ENCODE measurements around the gene PTGES3L. TPM values are rescaled to one million over a fixed set of nuclear protein-coding genes. Genes with fewer than 3 reads are reported as not detected.
"Not testable (repeated sequence)": the region's sequence is repeated elsewhere in the genome, so short reads cannot be mapped to it uniquely, and the experiment has no call there.

Gene PTGES3L
- total RNA-seq, 2 donors from 2014 or later, result 0.55 to 1.3 TPM

DNA sequence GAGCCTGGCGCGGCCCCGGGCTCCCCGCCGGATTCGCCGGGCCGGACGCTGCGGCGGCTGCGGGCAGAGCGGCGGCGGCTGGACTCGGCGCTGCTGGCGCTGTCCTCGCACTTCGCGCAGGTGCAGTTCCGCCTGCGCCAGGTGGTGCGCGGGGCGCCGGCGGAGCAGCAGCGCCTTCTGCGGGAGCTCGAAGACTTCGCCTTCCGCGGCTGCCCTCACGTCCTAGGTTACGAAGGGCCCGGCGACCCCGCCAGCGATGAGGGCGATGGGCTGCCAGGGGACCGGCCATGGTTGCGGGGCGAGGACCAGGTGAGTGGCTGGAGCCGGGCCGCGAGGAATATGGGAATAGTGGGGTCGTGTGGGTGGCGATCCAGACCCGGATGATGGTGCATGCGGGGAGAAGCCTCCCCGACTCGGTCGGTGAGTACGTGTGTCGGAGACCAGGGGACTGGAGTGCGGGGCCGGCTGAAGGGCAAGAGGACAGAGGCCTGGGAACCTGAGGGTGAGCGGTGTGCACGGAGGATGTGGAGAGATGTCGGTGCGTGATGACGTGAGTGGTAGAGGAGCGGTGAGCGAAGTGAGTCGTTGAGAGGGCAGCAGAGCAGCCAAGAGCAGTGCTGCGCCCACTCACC is 1.0 kb upstream of the PTGES3L start:
- peaks cover 0 to 6% of the 10 kb centered on the region in 2 donors for H3K27me3 Mint-ChIP-seq
- peaks cover 22 to 27% of the 10 kb centered on the region in 2 donors for H3K4me1 Mint-ChIP-seq (ENCODE audit: low read depth in 2 of 2)
- H3K36me3 Mint-ChIP-seq, result peaks cover 5% of the 10 kb centered on the region
- peak overlapping the region; percentile 91 to 96 for H3K27ac Mint-ChIP-seq
- ATAC-seq (peak; percentile 83 to 88), DNase-seq (ENCODE audit: low spot score) (no peak)
- H3K4me3 Mint-ChIP-seq, result peak overlapping the region; percentile 95
- no peaks in the 10 kb centered on the region for H3K9me3 Mint-ChIP-seq

GRCh38 chr17:42980274-42980765 is 440 bp upstream of the PTGES3L start, which contains the start of gene RUNDC1:
Gene RUNDC1, plus strand, starts transcription at chr17:42980565. Its CDS starts 12 bp downstream, at chr17:42980577.
- Mint-ChIP-seq H3K36me3 (peaks cover 5% of the 10 kb centered on the region), H3K27me3 (peaks cover 0 to 6% of the 10 kb centered on the region in 2 donors), H3K4me1 (ENCODE audit: low read depth in 2 of 2) (peaks cover 22 to 27% of the 10 kb centered on the region in 2 donors), H3K9me3 (no peaks in the 10 kb centered on the region), H3K27ac (peak within 1 kb of the TSS; percentile 91 to 96), H3K4me3 (peak within 1 kb of the TSS; percentile 95)
- DNase-seq (ENCODE audit: low spot score) (peak; percentile 93), ATAC-seq (peak; percentile 91 to 96)

- H3K27me3 Mint-ChIP-seq; ATAC-seq; H3K4me3 Mint-ChIP-seq; H3K9me3 Mint-ChIP-seq; H3K36me3 Mint-ChIP-seq; H3K27ac Mint-ChIP-seq; DNase-seq (ENCODE audit: low spot score): not testable (repeated sequence)
- peaks cover 7 to 13% of the 10 kb centered on the region in 2 donors for H3K4me1 Mint-ChIP-seq (ENCODE audit: low read depth in 2 of 2)
Observed at GRCh38 chr17:42975701-42976100, 4.2 kb downstream of the PTGES3L start.

DNA sequence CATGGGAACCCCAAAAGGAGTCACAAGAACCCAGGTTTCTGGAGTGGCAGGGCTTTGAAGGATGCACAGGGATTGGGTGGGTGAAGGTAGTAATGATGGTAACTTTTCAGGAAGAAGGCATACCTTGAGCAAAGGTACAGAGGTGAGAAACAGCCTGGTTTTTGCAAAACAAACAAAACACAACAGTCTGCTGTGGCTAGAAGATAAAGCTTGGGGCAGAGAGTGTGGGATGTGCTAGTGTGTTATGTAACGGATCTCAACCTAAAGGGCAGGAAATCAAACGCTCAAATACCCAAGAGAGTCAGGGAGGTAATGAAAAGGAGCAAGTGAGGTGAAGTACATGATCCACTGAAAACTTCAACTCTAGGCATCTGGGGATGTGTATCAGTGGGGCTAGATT is 4.6 kb downstream of the PTGES3L start:
- peaks cover 7 to 11% of the 10 kb centered on the region in 2 donors for H3K4me1 Mint-ChIP-seq (ENCODE audit: low read depth in 2 of 2)
- DNase-seq (ENCODE audit: low spot score), result no peak
- H3K4me3 Mint-ChIP-seq, result no peak overlapping the region
- ATAC-seq, result no peak
- no peak overlapping the region for H3K27ac Mint-ChIP-seq
- peaks cover 0 to 6% of the 10 kb centered on the region in 2 donors for H3K27me3 Mint-ChIP-seq
- no peaks in the 10 kb centered on the region for H3K9me3 Mint-ChIP-seq
- no peaks in the 10 kb centered on the region for H3K36me3 Mint-ChIP-seq

DNA sequence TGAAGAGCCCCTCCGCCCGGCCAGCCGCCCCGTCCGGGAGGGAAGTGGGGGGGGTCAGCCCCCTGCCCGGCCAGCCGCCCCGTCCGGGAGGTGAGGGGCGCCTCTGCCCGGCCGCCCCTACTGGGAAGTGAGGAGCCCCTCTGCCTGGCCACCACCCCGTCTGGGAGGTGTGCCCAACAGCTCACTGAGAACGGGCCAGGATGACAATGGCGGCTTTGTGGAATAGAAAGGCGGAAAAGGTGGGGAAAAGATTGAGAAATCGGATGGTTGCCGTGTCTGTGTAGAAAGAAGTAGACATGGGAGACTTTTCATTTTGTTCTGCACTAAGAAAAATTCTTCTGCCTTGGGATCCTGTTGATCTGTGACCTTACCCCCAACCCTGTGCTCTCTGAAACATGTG is 6.6 kb downstream of the PTGES3L start:
- not testable (repeated sequence) for H3K36me3 Mint-ChIP-seq; DNase-seq (ENCODE audit: low spot score); H3K27me3 Mint-ChIP-seq; ATAC-seq; H3K9me3 Mint-ChIP-seq; H3K4me3 Mint-ChIP-seq; H3K4me1 Mint-ChIP-seq (ENCODE audit: low read depth in 2 of 2); H3K27ac Mint-ChIP-seq

GRCh38 chr17:42971589-42971988 is 8.3 kb downstream of the PTGES3L start:
- peak in 1 of 2 donors; percentile 24 for ATAC-seq

GRCh38 chr17:42969001-42969581 is 10.8 kb downstream of the PTGES3L start:
- no peaks in the 10 kb centered on the region for H3K36me3 Mint-ChIP-seq
- no peak for ATAC-seq
- no peaks in the 10 kb centered on the region for H3K9me3 Mint-ChIP-seq
- no peaks in the 10 kb centered on the region for H3K27me3 Mint-ChIP-seq
- peaks cover 5 to 7% of the 10 kb centered on the region in 2 donors for H3K4me1 Mint-ChIP-seq (ENCODE audit: low read depth in 2 of 2)
- H3K27ac Mint-ChIP-seq, result no peak overlapping the region
- no peak overlapping the region for H3K4me3 Mint-ChIP-seq
- DNase-seq (ENCODE audit: low spot score), result no peak

More at GRCh38 chr17:42971589-42971988, 8.3 kb downstream of the PTGES3L start:
- H3K9me3 Mint-ChIP-seq, result no peaks in the 10 kb centered on the region
- H3K27me3 Mint-ChIP-seq, result no peaks in the 10 kb centered on the region
- no peak overlapping the region for H3K4me3 Mint-ChIP-seq
- H3K4me1 Mint-ChIP-seq (ENCODE audit: low read depth in 2 of 2), result no peaks in the 10 kb centered on the region
- H3K36me3 Mint-ChIP-seq, result no peaks in the 10 kb centered on the region
- DNase-seq (ENCODE audit: low spot score), result no peak
- no peak overlapping the region for H3K27ac Mint-ChIP-seq

DNA sequence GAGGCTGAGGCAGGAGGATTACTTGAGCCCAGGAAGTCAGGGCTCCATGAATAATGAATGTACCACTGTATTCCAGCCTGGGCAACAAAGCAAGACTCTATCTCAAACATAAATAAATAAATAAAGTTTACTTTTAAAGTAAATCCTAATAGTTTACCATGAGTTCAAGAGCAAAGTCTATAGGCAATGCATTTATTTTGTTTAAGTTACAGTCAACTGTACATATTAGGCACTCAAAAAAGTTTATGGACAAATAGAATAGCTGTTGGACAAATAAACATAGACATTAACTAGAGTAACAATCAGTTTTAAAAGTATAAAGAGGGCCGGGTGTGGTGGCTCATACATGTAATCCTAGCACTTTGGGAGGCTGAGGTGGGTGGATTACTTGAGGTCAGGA is 12.0 kb downstream of the PTGES3L start:
- H3K27me3 Mint-ChIP-seq, result no peaks in the 10 kb centered on the region
- no peak for DNase-seq (ENCODE audit: low spot score)
- no peaks in the 10 kb centered on the region for H3K9me3 Mint-ChIP-seq
- no peaks in the 10 kb centered on the region for H3K36me3 Mint-ChIP-seq
- no peak for ATAC-seq
- H3K4me1 Mint-ChIP-seq (ENCODE audit: low read depth in 2 of 2), result peaks cover 12 to 14% of the 10 kb centered on the region in 2 donors
- no peak overlapping the region for H3K4me3 Mint-ChIP-seq
- H3K27ac Mint-ChIP-seq, result no peak overlapping the region

- Mint-ChIP-seq H3K4me3 (peak within 1 kb of the TSS; percentile 92), H3K9me3 (no peaks in the 10 kb centered on the region), H3K27ac (peak within 1 kb of the TSS; percentile 75 to 92), H3K27me3 (no peaks in the 10 kb centered on the region), H3K4me1 (ENCODE audit: low read depth in 2 of 2) (peaks cover 14 to 17% of the 10 kb centered on the region in 2 donors), H3K36me3 (no peaks in the 10 kb centered on the region)
- ATAC-seq (peak; percentile 97 to 98), DNase-seq (ENCODE audit: low spot score) (peak; percentile 90)
Observed at GRCh38 chr17:42964161-42964932, 15.5 kb downstream of the PTGES3L start, which contains the start of gene AARSD1. Gene AARSD1, minus strand, starts transcription at chr17:42964454. Its CDS starts 14 bp downstream, at chr17:42964440.

DNA sequence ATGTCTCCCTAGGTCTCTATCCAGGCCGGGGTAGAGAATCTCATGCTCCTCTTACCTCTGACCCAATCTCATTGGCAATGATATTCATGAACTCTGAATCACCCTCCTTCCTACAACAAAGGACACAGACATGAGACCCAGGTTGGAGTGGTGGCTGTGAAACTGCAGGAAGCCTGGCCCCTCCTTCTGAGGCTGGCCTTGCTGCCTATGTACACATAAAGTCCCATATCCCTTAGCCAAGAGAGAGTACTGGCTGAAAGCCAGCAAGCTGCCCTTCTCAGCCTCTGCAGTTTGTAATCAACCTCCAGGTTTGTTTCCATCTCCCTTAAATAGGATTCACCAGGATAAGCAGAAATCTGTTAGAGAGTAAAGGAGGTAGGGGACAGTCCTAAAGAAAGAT is 26.2 kb downstream of the PTGES3L start:
- Mint-ChIP-seq H3K27me3 (no peaks in the 10 kb centered on the region), H3K36me3 (peaks cover 27% of the 10 kb centered on the region), H3K4me1 (ENCODE audit: low read depth in 2 of 2) (peaks cover 0 to 3% of the 10 kb centered on the region in 2 donors), H3K9me3 (no peaks in the 10 kb centered on the region), H3K27ac (no peak overlapping the region), H3K4me3 (no peak overlapping the region)
- DNase-seq (ENCODE audit: low spot score) (no peak), ATAC-seq (no peak)

DNA sequence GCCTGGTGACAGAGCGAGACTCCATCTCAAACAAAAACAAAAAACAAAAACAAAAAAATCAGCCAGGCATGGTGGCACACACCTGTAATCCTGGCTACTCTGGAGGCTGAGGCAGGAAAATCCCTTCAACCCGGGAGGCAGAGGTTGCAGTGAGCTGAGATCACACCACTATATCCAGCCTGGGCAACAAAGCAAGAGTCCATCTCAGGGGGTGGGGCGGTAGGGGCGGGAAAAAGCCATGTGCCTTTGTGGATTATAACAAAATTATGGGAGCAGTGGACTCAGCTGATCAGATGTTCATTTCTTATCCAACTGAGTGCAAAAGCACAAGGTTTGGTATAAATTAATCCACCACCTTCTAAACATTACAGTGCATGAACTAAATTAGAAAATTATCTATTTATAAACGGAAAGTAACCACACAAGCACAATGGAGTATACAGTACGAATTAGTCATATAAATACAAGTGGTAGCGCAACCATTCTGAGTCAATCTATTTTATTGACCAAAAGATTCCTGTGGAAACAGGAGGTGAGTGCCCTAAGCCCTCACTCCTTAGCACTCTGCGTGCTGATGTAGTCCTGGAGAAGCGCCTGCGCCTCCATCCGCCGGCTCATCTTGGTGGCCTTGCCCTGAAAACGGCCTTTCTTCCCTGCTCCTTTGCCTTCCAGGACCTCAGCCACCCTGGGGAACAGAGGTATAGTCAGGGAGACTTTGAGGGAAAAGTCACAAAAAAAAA is 29.7 kb downstream of the PTGES3L start:
- no peak for ATAC-seq
- H3K27ac Mint-ChIP-seq, result no peak overlapping the region
- no peaks in the 10 kb centered on the region for H3K4me1 Mint-ChIP-seq (ENCODE audit: low read depth in 2 of 2)
- H3K4me3 Mint-ChIP-seq, result no peak overlapping the region
- DNase-seq (ENCODE audit: low spot score), result no peak
- H3K9me3 Mint-ChIP-seq, result no peaks in the 10 kb centered on the region
- peaks cover 16% of the 10 kb centered on the region for H3K36me3 Mint-ChIP-seq
- no peaks in the 10 kb centered on the region for H3K27me3 Mint-ChIP-seq

- no peak overlapping the region for H3K27ac Mint-ChIP-seq
- H3K9me3 Mint-ChIP-seq, result no peaks in the 10 kb centered on the region
- H3K4me1 Mint-ChIP-seq (ENCODE audit: low read depth in 2 of 2), result no peaks in the 10 kb centered on the region
- H3K4me3 Mint-ChIP-seq, result no peak overlapping the region
- DNase-seq (ENCODE audit: low spot score) (no peak), ATAC-seq (no peak)
- peaks cover 9% of the 10 kb centered on the region for H3K36me3 Mint-ChIP-seq
- no peaks in the 10 kb centered on the region for H3K27me3 Mint-ChIP-seq
Observed at GRCh38 chr17:42946812-42947211, 33.1 kb downstream of the PTGES3L start.

DNA sequence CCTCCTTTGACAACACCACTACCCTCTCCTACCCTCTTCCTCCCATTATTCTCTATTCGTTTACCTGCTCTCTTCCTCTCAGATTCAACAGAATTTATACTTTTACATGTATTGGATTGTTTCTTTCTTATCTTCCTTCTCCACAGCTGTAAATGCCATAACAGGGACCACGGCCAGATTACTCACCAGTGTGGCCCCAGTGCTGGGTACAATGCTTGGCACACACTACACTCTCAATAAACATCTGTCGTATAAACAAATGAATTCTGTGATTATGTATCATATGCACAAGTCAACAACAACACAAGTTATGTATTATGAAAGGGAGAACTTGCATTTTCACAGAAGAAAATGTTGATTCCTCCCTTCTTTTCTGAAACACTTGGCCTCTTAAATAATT is 35.7 kb downstream of the PTGES3L start:
- Mint-ChIP-seq H3K27ac (no peak overlapping the region), H3K4me3 (no peak overlapping the region), H3K9me3 (no peaks in the 10 kb centered on the region), H3K4me1 (ENCODE audit: low read depth in 2 of 2) (no peaks in the 10 kb centered on the region), H3K36me3 (peaks cover 1% of the 10 kb centered on the region), H3K27me3 (peaks cover 0 to 2% of the 10 kb centered on the region in 2 donors)
- no peak for DNase-seq (ENCODE audit: low spot score)
- no peak for ATAC-seq

All from natural killer cell treated with Interleukin-12 subunit alpha and Interleukin-12 subunit beta and Interleukin-15 and Interleukin-18, amount 100 ng/mL, for 72 hours (primary cell).